Mesothelial cell of epicardium (in vitro differentiated cells): ENCODE results near the gene TRIM66. TPM values are rescaled to one million over a fixed set of nuclear protein-coding genes. Genes with fewer than 3 reads are reported as not detected.

Experiments used
- DNase-seq, 2 experiments: peaks; one replicate each; pipeline ENCODE4 v3.0.0; 2021; ENCODE audit warnings: low spot score in 2 of 2; ENCODE audit not compliant: unreplicated experiment in 2 of 2
- H3K27ac Mint-ChIP-seq: 2 replicates; pipeline ENCODE4 v1.8.0; 2021; ENCODE audit warnings: mixed read lengths
- H3K27me3 Mint-ChIP-seq: 2 replicates; pipeline ENCODE4 v1.8.0; 2021; ENCODE audit warnings: low read depth, mixed read lengths
- H3K36me3 Mint-ChIP-seq: 2 replicates; pipeline ENCODE4 v1.8.0; 2021; ENCODE audit warnings: mixed read lengths
- H3K4me1 Mint-ChIP-seq: 2 replicates; pipeline ENCODE4 v1.8.0; 2021; ENCODE audit warnings: mixed read lengths
- H3K4me3 Mint-ChIP-seq: 2 replicates; pipeline ENCODE4 v1.8.0; 2021; ENCODE audit warnings: mild to moderate bottlenecking, moderate library complexity, mixed read lengths
- H3K9me3 Mint-ChIP-seq: 2 replicates; pipeline ENCODE4 v1.8.0; 2021; ENCODE audit warnings: mixed read lengths
- total RNA-seq: library from RNA; stranded (reverse); gene quantifications from 3 replicates; pipeline ENCODE4 v1.2.1, GENCODE V29; 2021
- TF ChIP-seq, protein P1 (sequence below): fragments of 200-600 bp; sonication (generic); IDR thresholded peaks from one replicate; pipeline ENCODE4 v1.5.0; 2021; ENCODE audit warnings: antibody characterized with exemption; ENCODE audit not compliant: unreplicated experiment

Gene TRIM66
- total RNA-seq, 1 donor from 2014 or later: 8.3 TPM

DNA sequence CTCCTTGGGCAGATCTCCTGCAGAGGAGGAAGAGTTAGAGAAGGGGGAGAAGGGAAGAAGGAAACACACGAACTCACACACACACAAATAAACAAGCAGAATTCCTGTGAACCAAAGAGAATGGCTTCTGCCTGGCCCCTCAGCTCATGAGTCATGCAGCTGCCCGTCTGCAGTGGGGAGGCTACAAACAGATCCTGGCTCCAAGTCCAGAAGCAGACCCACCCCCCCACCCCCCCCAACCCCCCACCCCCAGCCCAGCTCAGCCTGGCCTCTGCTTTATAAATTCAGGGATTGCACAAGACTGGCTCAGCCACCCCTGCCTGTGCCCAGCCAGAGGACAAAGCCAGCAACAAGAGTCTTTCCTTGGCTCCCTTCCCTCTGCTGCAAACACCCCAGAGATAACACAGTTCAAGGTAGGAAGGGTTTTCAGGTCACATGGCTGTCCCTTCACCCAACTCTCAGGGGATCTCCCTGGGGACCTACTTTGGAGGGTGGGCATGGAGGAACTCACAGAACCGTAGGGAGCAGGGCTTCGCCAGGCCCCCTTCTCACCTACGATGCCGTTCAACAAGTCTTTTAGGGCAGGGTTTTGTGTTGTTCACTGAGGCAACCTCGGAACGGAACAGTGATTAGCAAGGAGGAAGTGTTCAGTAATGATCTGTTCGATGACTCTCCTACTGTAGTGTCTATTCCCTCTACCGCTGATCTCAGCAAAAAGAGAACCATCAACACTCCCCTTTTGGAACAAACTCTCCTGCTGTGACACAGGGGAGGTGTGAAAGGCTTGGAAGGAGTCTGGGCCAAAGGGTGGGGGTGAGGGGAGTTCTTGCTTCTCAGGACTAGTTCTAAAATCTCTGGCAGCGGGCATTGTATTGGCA, 35.6 kb upstream of the TRIM66 start:
- DNase-seq: no peak
- no peaks in the 10 kb centered on the region for H3K9me3 Mint-ChIP-seq
- H3K36me3 Mint-ChIP-seq: peaks cover 21% of the 10 kb centered on the region
- TF ChIP-seq, protein P1, sequence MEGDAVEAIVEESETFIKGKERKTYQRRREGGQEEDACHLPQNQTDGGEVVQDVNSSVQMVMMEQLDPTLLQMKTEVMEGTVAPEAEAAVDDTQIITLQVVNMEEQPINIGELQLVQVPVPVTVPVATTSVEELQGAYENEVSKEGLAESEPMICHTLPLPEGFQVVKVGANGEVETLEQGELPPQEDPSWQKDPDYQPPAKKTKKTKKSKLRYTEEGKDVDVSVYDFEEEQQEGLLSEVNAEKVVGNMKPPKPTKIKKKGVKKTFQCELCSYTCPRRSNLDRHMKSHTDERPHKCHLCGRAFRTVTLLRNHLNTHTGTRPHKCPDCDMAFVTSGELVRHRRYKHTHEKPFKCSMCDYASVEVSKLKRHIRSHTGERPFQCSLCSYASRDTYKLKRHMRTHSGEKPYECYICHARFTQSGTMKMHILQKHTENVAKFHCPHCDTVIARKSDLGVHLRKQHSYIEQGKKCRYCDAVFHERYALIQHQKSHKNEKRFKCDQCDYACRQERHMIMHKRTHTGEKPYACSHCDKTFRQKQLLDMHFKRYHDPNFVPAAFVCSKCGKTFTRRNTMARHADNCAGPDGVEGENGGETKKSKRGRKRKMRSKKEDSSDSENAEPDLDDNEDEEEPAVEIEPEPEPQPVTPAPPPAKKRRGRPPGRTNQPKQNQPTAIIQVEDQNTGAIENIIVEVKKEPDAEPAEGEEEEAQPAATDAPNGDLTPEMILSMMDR: no peak
- no peak overlapping the region for H3K4me3 Mint-ChIP-seq
- peak overlapping the region; percentile 87 for H3K27ac Mint-ChIP-seq
- peaks cover 62% of the 10 kb centered on the region for H3K4me1 Mint-ChIP-seq
- no peaks in the 10 kb centered on the region for H3K27me3 Mint-ChIP-seq

DNA sequence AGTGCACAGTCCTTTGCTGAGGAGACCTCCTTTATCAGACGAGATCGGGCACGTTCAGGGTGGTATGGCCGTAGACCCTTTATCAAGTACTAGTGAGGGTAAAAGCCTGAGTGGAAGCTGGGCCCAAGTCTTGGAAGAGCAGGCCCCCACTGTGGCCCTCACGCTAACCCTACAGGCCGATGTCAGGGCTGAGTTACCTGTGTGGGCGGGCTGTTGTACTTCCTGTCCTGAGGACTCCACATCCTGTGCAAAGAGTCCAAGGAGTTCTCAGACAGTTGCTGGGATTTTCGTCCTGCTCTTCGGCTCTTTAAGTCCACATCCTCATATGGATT, 35.0 kb upstream of the TRIM66 start:
- TF ChIP-seq, protein P1: no peak
- Mint-ChIP-seq H3K27ac (peak overlapping the region; percentile 87), H3K4me3 (no peak overlapping the region), H3K36me3 (peaks cover 21% of the 10 kb centered on the region), H3K4me1 (peaks cover 56% of the 10 kb centered on the region), H3K27me3 (no peaks in the 10 kb centered on the region), H3K9me3 (no peaks in the 10 kb centered on the region)
- DNase-seq: no peak

DNA sequence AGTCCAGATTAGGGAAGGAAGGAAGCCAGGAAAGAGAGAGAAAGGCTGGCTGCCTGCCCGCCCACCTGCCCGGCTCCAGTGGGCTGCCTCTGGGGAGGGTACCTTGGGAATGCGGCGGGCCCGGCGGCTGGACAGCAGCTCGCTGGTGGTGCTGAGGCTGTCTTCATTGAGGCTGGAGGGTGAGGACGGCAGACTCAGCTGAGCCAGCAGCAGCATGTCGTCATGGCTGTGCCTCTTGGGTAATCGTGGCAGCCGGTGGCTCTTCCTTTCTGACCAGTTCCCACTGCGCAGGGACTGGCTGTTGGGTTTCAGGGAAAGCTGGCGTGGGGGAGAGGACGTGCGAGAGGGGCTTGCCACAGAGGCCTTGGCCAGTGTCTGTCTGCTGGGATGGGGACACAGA, 33.0 kb upstream of the TRIM66 start:
- H3K9me3 Mint-ChIP-seq: no peaks in the 10 kb centered on the region
- peak overlapping the region; percentile 9 for H3K27ac Mint-ChIP-seq
- peaks cover 36% of the 10 kb centered on the region for H3K4me1 Mint-ChIP-seq

DNA sequence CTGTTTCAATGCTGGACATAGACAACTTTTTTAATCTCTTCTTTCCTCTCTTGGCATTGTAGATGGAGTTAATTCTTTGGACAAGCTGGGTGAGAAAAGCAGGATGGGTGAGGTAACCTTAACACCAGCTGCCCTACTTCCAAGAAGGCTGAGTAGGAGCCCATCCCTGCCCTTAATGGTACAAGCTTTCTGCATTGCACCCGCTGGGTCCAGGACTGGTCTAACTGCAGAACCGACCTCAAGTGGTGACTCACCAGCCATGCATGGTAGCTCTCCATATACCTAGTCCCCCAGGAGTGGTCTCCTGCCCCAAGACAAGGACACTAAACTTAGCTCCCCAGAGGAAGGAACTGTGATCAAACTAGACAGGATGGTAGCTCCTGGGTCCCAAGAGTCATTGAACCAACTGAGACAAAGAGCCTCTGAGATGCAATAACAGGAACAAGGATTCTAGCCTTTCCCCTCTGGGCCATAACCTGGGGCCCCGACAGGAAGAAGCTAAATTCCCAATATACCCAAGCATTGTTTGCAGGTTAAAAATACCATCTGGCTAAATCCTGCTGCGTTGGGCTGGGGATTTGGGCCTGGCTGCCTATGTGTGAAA, 32.3 kb upstream of the TRIM66 start:
- no peaks in the 10 kb centered on the region for H3K9me3 Mint-ChIP-seq
- peaks cover 35% of the 10 kb centered on the region for H3K36me3 Mint-ChIP-seq
- H3K27ac Mint-ChIP-seq: no peak overlapping the region
- TF ChIP-seq, protein P1: no peak
- H3K27me3 Mint-ChIP-seq: no peaks in the 10 kb centered on the region
- no peak overlapping the region for H3K4me3 Mint-ChIP-seq
- H3K4me1 Mint-ChIP-seq: peaks cover 28% of the 10 kb centered on the region
- no peak for DNase-seq

More for the DNA sequence above, 33.0 kb upstream of the TRIM66 start:
- TF ChIP-seq, protein P1: no peak
- no peaks in the 10 kb centered on the region for H3K27me3 Mint-ChIP-seq
- H3K4me3 Mint-ChIP-seq: no peak overlapping the region
- peaks cover 33% of the 10 kb centered on the region for H3K36me3 Mint-ChIP-seq
- DNase-seq: no peak

DNA sequence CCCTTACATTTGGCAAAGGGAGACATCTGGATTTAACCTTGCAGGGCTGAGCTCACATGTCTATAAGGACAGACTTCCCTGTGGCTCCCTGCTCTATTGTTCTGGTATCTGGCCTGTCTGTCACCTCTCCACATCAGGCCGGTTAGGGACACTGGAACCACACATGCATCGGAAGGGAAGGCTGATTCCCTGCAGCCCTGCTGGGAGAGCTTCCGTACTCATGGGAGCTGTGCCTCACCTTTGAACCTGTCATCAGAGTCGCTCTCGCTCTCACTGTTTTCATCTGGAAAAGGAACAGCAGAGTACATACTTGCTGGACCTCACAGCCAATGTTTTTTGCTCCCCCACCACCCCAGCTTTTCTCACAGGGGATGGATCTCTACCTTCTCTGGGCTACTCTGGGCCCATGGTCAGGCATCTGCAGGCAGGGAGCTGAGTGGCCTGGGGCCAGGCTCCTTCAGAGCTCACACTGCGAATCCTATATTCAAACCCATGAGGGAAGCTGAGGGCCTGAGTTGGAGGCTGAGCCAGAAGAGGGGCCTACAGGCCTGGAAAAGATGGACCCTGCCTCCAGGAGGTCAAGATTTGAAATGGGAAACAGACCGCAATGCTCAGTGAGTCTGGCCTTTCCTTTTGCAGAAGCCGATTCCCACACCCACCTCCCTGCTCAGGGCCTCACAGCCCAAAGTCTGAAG, 31.4 kb upstream of the TRIM66 start:
- peaks cover 20% of the 10 kb centered on the region for H3K4me1 Mint-ChIP-seq
- no peaks in the 10 kb centered on the region for H3K27me3 Mint-ChIP-seq
- H3K9me3 Mint-ChIP-seq: no peaks in the 10 kb centered on the region
- no peak for DNase-seq
- no peak overlapping the region for H3K4me3 Mint-ChIP-seq
- H3K36me3 Mint-ChIP-seq: peaks cover 35% of the 10 kb centered on the region
- TF ChIP-seq, protein P1: no peak
- no peak overlapping the region for H3K27ac Mint-ChIP-seq
